GM20431 (cell line): ENCODE data around the gene SCUBE1.

Experiments used
- in situ Hi-C: fragments of 300-500 bp; cut with MseI, MboI; formaldehyde crosslinking; loops from one replicate; pipeline ENCODE4 v1.15.0; 2020; ENCODE audit warnings: low sequenced_read_pairs; ENCODE audit not compliant: unreplicated experiment

The SCUBE1 gene

DNA sequence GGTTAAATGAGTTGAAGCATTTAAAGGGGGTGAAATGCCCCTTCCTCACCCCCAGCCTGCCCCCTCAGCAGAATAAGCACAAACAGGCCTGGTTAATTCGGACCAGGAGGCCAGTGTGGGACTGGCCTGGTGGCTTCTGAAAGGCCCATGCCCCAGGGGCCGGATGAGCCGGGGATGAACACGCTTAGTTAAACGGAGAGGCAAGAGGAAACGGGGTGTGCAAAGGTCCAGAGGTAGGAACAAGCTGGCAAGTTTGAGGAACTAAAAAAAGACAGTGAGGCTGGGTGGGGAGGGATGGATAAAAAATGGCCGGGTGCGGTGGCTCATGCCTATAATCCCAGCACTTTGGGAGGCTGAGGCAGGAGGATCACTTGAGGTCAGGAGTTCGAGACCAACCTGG, 11.5 kb downstream of the SCUBE1 start:
- in situ Hi-C loops: no loop called here

DNA sequence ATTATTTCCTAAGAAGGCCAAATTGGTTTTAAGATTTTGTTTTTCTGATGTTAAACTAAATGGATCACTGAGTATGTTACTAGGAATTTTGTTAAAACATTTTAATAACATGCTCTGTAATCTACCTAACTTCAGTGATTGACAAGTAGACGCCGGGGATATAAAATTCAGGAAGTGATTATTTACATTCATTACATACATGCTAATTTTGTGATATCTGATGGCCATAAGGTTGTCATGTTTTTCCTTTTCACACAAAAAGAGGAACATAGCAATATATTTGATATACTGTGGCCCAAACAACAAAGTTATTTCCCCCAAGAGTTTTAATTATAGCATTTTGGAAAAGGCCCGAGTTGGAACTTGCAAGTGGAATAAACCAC, 12.1 kb downstream of the SCUBE1 start:
- in situ Hi-C loops: no loop called here

DNA sequence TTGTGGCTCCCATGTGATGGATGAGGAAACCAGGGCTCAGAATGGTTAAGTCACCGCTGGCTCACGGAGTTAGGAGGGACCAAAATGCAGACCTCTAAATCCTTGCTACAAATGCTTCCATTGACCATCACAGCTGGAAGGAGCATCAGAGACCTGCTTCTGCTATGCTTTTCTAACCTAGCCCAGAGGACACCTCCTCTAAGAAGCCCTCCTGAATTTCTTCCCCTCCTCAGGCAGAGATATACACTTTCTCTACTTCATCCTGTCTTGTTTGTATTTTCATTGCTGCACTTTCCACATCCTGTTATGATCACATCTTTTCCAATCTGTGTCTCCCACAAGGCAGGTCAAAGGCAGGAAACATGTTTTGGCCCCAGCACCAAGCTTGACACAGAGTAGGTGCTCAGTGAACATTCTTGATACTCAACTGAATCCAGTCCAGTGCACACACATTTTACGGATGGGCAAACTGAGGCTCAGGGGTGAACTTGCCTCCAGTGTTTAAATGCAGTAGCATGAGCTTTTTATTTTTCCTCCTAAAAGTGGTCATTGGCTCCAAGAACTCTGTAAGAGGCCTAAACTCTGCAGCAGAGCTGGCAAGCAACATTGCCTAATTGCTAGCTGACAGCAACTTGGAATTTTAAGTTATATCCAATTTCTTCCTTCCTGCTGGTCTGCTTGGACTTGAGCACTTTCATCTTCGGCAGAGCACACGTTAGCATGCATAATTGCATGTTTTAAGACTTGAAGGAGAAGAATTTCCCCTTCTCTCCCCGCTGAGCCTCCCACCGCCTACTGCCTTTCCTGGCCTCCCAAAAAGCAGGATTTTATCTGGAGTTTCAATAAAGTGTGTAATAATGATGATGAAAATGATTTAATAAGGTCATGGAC, 12.7 kb downstream of the SCUBE1 start:
- in situ Hi-C loops: no loop called here

DNA sequence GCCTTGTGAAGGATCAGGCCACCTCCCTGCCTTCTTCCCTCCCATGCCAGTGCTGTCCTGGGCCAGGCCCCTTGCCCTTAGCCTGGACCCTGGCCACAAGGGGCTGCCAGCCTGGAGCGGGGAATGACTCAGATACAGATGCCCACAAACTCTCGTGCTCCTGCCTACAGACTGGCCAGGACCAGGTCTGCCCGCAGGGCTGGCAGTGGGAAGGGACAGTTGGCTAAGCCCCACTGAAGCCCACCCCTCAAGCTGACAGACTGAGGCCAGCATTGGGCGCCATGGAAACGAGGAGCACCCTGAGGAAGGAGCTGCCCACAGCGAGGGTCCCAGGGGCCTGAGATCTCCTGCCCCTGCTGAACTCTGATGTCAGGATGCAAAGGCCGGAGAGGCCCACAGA, 14.1 kb downstream of the SCUBE1 start:
- in situ Hi-C loops: no loop called here

DNA sequence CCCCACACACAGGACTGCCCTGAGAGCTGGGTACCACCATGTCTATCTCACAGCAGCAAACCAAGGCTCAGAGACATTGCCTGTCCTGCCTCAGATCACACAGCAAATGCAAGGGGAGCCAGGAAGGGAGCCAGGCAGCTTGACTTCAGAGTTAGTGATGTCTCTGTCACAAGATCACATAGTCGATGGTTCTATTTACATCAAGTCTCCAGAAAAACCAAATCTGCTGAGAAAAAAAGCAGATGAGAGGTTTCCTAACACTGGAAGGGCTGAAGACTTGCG, 16.1 kb downstream of the SCUBE1 start:
- in situ Hi-C loops: no loop called here

DNA sequence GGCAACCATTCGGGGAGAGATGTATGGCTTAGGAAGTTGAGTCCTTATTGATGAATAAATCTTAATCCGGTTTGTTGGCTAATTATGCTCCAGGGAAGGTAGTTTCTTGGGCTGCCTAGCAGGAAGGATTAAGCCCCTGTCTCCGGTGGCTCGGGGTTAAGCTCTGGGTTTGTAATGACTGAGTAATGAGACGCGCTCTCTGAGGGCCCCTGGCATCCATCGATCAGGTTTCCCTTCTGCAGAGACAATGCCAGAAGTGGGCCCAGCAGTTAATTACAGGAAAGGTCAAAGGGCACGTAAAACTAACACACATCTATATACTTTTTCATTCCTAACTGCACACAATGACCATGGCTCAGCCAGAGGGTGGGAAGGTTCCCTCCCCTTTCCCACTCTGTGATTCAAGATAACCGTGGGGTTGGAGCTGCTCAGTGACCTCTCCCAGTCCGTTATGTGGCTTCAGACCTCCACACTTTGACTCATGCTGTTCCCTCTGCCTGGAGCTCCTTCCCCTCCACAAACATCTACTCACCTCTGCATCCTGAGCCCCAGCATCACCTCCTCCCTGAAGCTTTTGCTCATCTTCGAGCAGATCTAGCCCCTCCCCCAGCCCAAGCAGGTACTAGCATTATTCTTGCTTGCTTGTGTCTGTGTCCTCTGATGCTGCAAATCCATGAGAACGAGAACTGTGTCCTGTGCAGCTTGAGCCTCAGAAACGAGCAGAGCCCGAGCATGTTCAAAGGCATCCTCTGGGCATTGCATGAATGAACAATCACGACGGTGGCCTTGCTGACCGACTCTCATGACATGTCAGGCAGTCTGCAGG, 16.6 kb downstream of the SCUBE1 start:
- in situ Hi-C loops: no loop called here

DNA sequence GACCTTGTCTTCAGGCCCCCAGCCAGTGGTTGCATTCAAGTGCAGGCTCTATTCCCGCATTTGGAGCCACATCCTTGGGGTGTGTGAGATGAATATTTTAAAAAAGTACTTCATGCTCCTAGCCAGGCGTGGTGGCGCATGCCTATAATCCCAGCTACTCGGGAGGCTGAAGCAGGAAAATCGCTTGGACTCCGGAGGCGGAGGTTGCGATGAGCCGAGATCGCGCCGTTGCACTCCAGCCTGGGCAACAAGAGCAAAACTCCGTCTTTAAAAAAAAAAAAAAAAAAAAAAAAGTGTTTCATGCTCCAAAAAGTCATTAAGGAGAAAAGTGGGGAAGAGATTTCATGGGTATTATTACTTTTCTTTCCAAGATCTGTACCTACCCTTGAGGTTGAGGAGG, 18.0 kb downstream of the SCUBE1 start:
- in situ Hi-C loops: no loop called here

DNA sequence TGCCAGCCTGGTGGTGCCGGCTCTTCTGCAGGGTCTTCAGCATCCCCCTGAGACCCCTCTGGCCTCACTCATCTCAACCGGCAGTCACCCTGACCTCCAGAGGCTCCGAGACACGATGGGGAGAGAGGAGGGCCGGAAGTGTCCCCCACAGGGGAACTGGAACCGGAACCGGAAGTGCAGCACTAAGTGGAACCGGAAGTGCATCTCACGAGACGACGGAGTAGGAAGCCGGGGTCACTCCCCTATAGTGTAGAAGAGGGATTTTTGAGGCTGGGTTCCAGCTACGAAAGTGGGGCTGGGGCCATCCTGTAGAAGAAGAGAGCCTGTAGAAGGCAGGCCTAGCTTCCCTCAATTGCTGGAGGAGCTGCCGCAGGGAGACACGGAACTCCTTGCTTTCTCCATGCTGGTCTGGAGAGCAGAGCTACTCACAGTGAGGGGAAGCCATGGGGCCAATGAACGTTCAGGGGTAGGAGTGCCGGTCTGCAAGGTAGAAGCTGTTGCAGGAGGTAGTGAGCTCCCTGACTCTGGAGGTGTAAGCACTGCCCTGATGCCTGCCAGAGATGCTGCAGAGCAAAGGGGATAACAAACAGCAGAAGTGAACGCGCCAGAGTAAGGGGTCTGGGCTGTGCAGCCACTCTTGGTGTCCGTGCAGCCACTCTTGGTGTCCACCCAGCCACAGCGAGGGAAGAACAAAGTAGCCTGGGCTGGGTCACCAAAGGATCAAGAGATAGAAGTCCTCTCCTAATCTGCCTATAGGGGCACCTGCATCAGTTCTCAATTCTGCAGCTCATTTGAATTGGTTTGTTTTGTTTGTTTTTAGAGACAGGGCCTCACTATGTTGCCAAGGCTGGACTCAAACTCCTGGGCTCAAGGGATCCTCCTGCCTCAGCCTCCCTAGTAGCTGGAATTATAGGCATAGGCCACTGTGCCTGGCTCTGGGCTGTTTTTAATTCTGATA, 21.9 kb downstream of the SCUBE1 start:
- in situ Hi-C loops: no loop called here

DNA sequence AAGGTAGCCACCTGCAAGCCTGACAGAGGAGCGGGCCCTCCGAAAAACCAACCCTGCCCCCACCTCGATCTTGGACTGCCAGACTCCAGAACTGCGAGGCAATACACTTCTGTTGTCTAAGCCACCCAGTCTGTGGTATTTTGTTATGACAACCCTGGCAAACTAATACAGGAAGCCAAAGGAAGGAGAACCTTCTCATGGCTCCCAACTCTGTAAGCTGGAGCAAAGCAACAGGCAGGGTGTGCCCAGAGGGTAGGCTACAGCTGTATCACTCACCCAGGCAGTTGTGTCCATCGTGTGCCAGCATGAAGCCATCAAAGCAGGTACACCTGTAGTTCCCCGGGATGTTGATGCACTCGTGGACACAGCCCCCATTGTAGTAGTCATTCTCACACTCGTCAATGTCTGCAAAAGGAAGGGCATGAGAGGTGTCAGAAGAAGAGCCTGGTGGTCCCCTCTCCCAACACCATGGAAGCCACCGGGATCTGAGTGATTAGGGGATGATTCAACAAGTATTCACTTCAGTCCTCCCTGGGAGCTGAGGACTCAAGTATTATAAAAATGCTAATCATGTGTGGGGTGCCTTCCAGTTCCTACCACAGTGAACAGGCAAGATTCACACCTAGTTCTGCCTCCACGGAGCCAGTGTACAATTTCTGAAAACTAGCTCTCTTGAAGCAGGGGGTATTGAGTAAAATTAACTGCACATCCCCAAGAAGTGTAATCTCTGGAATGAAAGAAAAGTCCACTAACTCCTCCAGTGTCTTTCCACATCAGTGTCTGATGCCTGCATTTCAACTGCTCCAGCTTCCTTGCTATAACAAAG, 23.3 kb downstream of the SCUBE1 start:
- in situ Hi-C loops: no loop called here

DNA sequence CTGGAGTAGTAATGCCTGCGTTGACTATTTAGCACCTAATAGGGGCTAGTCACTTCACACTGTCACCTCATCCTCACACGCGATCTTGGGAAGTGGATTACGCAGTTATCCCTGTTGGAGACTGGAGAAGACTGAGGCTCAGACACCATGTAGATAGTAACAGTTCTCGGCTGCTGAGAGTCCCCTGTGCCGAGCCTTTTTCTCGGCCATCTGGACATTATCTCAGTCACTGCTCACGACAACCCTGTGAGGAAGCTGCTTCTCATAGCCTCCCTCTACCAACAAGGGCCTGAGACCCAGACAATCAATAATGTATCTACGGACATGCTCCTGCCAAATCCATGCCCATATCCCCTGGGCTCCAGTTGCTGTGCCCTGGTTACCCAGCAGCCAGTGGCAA, 25.9 kb downstream of the SCUBE1 start:
- in situ Hi-C loops: no loop called here

DNA sequence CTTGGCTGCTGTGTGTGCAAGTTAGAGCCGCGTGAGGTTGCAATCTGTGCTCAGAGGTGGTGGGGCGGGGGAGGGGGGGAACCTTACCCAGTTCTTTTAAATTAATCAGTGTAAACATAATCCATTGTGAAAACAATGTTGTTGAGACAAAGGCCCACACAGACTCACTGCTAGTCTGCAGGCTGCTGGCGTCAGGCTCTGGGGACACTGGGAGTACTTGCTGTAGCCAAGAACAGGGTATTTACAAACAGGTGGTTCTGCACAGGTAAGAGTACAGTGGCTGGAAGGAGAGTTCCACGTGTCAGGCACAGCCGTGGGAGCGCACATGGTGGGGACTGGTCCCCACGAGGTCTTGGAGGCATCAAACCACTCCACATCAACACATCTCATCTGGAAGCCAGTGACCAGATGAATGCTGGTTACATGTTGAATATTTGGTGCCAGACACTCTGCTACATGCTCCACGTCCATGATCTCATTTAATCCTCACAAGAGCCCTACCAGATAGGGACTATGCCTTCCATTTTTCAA, 27.4 kb downstream of the SCUBE1 start:
- in situ Hi-C loops: no loop called here

DNA sequence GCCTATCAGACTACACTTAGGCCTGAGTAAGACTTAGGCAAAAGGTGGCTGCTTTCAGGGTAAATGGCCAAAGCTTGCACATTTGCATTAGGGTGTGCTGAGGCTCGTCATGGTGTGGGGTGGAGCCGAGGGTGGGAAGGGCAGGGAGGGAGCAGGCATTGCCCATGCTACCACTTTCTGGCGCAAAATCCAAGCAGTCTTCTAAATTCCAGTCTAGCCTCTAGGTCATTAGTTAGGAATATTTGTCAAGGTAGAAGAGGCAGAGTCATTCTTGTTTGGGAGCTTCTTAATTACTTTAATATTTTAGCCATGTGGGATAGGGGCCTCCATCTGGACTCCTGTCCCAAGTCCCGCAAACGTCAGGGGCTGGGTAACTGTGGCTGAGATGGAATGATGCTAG, 28.6 kb downstream of the SCUBE1 start:
- in situ Hi-C loops: no loop called here

DNA sequence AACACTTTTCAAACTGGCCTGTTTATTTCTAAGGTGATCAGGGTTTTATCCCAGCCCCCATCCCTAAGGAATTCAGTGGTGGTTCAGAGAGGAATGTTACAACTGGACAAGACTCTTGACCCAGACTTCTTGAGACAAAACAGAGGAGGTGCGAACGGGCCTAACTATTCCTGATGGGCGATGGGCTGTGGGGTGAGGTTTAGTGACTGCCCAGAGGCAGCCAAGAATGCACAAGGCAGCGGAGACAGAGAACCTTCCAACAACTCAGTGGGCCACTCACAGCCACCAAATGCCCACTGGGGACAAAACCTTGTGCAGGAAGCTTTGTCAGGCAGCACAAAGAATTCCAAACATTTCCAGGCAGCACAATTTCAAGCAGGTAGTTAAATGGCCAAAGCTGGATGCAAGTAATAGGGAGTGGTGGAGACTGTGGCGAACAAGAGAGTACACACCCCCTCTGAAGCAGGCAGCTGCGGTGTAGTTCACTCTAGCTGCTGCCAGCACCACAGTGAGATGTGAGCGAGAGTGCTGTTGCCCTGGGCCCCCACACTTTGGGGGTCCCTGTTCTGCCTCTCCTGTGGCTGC, 29.2 kb downstream of the SCUBE1 start:
- in situ Hi-C loops: no loop called here

DNA sequence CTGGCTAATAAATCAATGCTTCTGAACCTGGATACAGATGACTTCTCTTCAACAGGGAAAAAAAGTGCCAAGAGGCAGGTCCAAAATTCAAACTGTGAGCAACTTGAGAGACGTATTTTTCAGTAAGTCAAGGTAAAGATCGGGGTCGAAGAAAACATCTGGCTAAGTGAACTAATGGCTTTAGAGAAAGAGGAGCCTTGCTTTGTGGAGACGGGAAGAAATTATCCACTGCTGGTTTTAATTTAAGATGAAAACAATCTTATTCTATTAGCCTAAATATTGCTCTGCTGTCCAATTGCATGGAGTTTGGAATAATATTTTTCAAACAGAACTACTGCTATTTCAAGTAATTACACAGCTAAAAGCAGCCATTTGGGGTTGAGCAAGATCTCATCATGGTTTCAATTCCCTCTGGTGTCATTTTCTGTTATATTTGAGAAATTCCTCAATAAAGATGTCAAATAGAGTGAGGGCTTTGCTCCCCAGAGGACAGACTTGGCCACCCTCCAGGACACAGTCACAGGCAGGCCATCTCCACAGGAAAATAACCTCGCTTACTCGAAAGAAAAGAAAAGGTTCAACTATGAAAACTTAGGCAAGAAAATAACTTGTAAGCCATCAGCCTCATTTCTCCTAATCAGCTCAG, 29.8 kb downstream of the SCUBE1 start:
- in situ Hi-C loops: no loop called here

DNA sequence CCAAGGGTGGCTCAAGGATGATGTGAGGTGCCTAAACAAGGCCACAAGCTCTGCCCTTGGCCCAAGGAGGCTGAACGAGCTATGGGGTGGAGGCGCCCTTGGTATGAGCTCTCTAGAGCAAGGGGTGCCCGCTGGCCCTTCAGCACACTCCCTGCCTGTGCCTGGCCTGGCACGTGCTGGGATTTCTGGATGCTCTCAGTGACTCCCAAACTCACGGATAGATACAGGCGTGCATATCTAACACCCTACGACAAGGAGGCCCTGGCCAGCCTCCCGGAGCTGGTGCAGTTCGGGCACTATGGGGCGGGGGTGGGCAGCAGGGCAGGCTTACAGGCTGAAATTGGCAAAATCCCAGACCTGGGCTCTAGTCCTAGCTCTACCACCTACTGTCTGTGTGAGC, 30.6 kb downstream of the SCUBE1 start:
- in situ Hi-C loops: no loop called here

DNA sequence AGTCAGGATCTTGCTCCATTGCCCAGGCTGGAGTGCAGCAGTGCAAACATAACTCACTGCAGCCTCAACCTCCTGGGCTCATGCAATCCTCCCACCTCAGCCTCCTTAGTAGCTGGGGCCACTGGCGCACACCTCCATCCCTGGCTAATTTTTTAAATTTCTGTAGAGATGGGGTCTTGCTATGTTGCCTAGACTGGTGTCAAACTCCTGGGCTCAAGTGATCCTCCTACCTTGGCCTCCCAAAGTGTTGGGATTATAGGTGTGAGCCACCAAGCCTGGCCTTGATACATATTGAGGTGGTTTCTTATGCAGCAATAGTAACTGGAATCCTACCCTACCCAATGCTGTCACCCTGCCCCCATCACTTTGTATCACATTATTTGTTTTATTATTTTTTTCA, 32.4 kb downstream of the SCUBE1 start:
- in situ Hi-C loops: no loop called here

DNA sequence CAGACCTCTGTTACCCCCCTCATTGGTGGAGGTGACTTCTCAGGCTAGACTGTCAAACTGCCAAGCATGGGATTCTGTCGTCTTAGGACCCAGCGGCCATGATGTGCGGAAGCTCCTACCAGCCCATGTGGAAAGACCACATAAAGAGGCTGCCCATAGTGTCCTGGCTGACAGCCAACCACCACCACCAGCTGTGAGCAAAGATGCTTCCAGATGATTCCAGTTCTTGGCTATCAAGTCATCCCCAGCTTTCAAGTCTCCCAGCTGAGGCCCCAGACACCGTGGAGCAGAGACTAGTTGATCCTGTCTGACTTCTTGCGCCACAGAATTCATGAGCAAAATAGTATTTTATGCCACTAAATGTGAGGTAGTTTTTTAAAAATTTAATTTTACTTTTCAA, 32.9 kb downstream of the SCUBE1 start:
- in situ Hi-C loops: no loop called here

DNA sequence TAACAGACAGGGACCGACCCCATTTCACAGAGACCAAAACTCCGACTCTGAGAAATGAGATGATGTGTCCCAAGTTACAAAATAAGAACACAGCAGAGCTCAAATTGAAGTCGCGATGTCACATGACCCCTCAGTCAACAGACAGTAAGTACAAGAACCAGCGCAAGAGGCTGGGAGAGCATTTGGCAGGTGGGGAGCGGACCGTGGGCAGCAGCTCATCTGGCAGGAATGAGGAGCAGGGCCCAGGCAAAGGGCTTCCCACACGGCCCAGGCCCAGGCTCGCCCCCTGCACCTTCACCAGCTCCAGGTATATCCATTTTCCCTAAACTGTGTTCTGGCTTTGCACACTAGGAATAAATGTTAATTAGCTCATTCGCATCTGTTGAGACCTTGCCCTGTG, 34.3 kb downstream of the SCUBE1 start:
- in situ Hi-C loops: no loop called here
